Cardiac fibroblast (primary cell): Measurements from ENCODE around the gene CHD5.

ENCODE experiments used
- DNase-seq, 2 donors: peaks; one replicate each; pipeline versions ENCODE4 v3.0.0 to v3.0.0-alpha.2; 2010; ENCODE audit warnings: low read depth in 2 of 2
- H3K4me3 ChIP-seq, 2 donors: replicated peaks in 1 of 2; 1 replicate in 1 of 2; 2 replicates in 1 of 2; pipeline ENCODE4 v1.5.1; 2011; ENCODE audit warnings: low read depth in 2 of 2, low read length in 2 of 2, mild to moderate bottlenecking in 2 of 2, moderate library complexity in 1 of 2
- TF ChIP-seq, protein P1 (sequence below): IDR thresholded peaks from one replicate; pipeline ENCODE4 v1.5.1; 2011; ENCODE audit warnings: low read depth, mild to moderate bottlenecking, low read length, inconsistent platforms

CHD5 gene

DNA sequence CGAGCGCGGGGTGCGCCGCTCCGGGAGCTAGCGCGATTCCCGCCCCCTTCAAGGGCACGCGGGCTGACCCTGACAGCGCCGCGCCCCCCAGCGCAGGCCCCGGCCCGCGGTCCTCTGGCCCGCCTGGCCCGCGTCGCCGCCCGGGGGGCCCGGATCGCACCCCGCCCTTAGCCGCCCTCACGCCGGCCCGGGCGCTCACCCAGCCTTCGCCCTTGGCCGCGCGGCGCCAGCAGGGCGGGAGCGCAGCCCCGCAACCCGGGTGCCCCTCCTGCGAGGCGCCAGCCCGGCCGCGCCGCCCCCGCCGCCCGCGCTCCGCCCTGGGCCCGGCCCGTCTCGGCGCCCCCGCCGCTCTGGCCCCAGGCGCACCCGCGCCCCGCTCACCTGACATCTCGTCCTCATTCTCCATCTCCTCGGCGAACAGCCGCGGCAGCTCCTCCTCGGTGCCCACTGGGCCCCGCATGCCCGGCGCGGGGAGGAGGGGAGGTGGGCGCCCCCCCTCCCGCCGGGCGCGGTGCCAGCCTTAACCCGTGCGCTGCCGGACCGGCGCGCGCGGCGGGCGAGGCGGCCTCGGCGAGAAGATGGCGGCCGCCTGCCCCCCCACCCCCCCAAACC is 451 bp downstream of the CHD5 start:
- TF ChIP-seq, protein P1, sequence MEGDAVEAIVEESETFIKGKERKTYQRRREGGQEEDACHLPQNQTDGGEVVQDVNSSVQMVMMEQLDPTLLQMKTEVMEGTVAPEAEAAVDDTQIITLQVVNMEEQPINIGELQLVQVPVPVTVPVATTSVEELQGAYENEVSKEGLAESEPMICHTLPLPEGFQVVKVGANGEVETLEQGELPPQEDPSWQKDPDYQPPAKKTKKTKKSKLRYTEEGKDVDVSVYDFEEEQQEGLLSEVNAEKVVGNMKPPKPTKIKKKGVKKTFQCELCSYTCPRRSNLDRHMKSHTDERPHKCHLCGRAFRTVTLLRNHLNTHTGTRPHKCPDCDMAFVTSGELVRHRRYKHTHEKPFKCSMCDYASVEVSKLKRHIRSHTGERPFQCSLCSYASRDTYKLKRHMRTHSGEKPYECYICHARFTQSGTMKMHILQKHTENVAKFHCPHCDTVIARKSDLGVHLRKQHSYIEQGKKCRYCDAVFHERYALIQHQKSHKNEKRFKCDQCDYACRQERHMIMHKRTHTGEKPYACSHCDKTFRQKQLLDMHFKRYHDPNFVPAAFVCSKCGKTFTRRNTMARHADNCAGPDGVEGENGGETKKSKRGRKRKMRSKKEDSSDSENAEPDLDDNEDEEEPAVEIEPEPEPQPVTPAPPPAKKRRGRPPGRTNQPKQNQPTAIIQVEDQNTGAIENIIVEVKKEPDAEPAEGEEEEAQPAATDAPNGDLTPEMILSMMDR: no peak
- no peak overlapping the region for H3K4me3 ChIP-seq
- no peak for DNase-seq

DNA sequence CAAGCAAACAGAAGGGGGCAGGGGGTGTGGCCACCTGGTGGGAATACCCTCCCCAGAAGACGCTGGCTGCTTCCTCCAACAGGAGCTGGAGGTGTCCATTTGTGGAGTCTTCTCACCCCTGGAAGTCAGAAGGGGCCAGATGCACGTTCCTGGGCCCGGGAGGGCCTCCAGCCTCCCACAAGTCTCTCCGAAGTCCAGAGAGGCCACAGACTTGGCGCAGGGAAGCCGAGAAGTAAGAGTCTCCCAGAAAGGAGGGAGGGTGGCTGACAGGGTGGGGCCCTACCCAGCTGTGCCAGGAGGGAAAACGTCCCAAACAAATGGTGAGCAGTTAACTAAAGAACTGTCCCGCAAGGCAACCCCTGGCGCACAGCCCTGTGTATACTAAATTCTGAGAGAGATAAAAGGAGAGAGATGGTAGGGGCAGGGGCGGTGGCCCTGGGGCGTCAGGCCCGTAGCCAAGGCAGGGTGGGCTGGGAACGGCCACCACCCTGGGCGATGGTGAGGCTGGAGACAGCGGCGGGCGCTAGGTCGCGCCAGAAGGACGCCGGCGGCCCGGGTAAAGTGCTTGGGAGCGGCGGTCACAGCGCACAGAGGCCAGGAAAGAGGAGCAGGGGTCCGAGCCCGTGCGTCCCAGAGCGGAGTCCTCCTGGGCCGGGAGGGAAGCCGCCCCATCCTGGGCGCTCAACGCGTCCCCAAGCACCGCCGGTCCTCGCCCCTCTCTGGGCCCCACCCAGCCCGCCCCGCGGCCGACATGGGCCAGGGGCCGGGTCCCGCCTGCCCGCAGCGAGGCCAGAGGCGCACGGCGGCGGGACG is 1.2 kb downstream of the CHD5 start:
- TF ChIP-seq, protein P1: no peak
- H3K4me3 ChIP-seq: no peak overlapping the region
- no peak for DNase-seq

DNA sequence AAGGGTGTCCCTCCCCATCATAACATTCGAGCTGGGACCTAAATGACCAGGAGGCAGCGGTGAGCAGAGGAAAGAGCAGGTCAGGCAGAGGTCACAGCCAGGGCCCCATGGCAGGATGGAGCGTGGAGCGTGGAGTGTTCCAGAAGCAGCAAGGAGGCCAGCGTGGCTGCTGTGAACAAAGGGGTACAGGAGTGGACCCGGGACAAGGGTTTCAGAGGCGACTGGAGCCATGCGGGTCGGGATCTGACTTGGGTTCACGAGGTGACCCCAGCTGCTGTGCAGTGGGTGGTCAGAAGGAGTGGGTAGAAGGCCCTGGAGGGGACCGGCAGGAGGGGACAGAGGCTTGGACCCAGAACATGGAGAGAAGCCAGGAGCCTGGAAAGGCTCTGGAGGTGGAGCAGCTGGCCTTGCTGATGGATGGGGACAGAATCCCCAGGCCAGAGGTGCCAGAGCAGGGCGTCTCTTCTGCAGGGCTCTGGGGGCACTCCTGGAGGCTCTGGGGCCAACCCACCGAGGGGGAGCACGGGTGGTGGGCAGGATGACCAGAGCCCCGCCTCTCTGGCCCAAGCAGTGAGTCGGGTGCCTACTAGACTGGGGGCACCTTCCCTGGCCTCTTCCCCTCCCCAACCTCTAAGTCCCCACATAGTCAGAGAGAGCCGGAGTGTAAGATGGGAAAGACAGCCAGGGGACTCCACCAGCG is 2.3 kb downstream of the CHD5 start:
- no peak overlapping the region for H3K4me3 ChIP-seq
- no peak for DNase-seq
- TF ChIP-seq, protein P1: no peak

DNA sequence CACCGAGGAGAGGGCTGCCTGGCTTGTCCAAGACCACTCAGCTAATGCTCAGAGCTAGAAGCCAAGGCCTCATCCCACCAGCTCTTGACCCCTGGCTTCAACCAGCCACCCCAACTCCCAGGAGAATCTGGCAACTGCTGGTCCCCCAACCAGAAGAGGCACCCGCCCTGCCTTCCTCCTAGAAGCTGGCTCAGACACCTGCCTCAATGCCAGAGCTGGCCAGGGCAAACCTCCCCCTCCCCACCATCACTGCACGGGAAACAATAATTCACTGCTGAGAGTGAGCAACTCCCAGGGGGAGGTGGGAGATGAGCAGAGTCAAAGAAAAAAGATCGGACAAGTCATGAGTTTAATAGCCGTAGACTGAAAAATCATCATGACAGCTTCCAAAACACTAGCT is 3.3 kb downstream of the CHD5 start:
- DNase-seq: no peak
- no peak overlapping the region for H3K4me3 ChIP-seq
- TF ChIP-seq, protein P1: no peak

DNA sequence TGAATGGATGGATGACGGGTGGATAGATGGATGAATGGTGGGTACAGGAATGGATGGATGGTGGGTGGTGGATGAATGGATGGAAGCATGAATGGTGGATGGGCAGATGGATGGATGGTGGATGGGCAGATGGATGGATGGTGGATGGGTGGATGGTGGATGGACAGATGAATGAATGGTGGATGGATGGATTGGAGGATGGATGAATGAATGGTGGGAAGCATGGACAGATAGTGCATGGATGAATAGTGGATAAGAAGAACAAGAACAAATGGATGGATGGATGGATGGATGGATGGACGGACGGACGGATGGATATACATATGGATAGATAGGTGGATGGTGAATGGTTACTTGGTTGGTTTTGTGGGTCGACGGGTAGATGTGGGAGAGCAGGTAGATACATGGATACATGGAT is 4.7 kb downstream of the CHD5 start:
- no peak for DNase-seq
- TF ChIP-seq, protein P1: no peak

DNA sequence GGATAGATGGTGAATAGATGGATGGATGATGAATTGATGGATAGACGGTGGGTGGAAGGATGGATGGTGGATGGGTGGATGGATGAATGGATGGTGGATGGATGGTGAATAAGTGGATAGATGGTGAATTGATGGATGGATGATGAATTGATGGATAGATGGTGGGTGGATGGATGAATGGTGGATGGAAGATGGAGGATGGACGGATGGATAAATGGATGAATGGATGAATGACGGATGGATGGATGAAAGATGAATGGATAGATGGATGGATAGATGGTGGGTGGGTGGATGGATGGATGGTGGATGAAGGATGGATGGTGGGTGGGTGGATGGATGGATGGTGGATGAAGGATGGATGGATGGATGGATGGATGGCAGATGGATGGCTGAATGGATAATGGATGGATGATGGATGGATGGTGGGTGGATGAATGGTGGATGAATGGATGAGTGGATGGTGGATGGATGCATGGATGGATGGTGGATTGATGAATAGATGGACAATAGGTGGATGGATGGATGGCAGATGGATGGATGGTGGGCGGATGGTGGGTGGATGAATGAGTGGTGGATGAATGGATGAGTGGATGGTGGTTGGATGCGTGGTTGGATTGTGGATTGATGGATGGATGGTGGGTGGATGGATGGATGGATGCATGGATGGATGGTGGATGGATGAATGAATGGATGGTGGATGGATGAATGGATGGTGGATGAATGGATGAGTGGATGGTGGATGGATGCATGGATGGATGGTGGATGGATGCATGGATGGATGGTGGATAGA is 5.3 kb downstream of the CHD5 start:
- TF ChIP-seq, protein P1: no peak

More for the DNA sequence above, 4.7 kb downstream of the CHD5 start:
- no peak overlapping the region for H3K4me3 ChIP-seq

More for the DNA sequence above, 5.3 kb downstream of the CHD5 start:
- no peak overlapping the region for H3K4me3 ChIP-seq
- no peak for DNase-seq
